ENCODE measurements around the gene AP3S2.
A peak's percentile ranks its signal among the peaks of the same experiment; 100 is the strongest.
"Not testable (repeated sequence)": the region's sequence is repeated elsewhere in the genome, so short reads cannot be mapped to it uniquely, and the experiment has no call there.

Gene AP3S2

GRCh38 chr15:89888214-89888804, 5.5 kb downstream of the AP3S2 start:
- H3K9ac ChIP-seq (ENCODE audit: low read length): no peak overlapping the region
- H3K79me2 ChIP-seq (ENCODE audit: low read length): peaks cover 40% of the 10 kb centered on the region
- H4K20me1 ChIP-seq (ENCODE audit: insufficient read depth, low read length): no peaks in the 10 kb centered on the region
- H3K4me2 ChIP-seq (ENCODE audit: low read depth, low read length): no peak overlapping the region
- H3K27ac ChIP-seq (ENCODE audit: low read length): no peak overlapping the region
- peaks cover 25% of the 10 kb centered on the region for H3F3A ChIP-seq (ENCODE audit: insufficient read depth, low read length)
- no peaks in the 10 kb centered on the region for H3K27me3 ChIP-seq (replicated peaks; ENCODE audit: insufficient read depth, low read length)
- no peak overlapping the region for H3K4me3 ChIP-seq (ENCODE audit: low read length)
- H3K36me3 ChIP-seq (replicated peaks; ENCODE audit: insufficient read depth, low read length): no peaks in the 10 kb centered on the region; the same call in 1 of the 2 replicates
- H3K9me3 ChIP-seq (replicated peaks; ENCODE audit: insufficient read depth, low read length): no peaks in the 10 kb centered on the region
- H3K4me1 ChIP-seq (ENCODE audit: low read length): peaks cover 27% of the 10 kb centered on the region
- peak; percentile 54 for DNase-seq
- H2AFZ ChIP-seq (ENCODE audit: low read length): no peak overlapping the region
- TF ChIP-seq EZH2 (optimal IDR thresholded peaks at IDR 0.05; ENCODE audit: low read depth, low read length): no peak
- no peak for TF ChIP-seq EZH2phosphoT487 (IDR thresholded peaks at IDR 0.05; ENCODE audit: low read length)
- peak; percentile 57 for TF ChIP-seq CTCF (IDR thresholded peaks at IDR 0.05; ENCODE audit: low read length)
- H3K9me2 ChIP-seq (replicated peaks; ENCODE audit: insufficient read depth, low read length): no peaks in the 10 kb centered on the region

DNA sequence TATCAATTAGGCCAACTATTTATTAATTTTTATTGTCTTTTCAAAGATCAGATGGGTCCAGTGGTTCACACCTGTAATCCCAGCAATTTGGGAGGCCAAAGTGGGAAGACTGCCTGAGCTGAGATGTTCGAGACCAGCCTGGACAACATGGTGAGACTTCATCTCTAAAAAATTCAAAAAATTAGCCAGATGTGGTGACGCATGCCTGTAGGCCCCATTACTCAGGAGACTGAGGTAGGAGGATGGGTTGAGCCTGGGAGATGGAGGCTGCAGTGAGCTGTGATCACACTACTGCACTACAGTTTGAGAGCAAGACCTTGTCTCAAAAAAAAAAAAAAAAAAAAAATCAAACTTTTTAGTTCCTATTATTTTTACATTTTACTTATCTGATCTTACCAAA, 8.2 kb downstream of the AP3S2 start:
- TF ChIP-seq CTCF (IDR thresholded peaks at IDR 0.05; ENCODE audit: low read length) (no peak), EZH2phosphoT487 (IDR thresholded peaks at IDR 0.05; ENCODE audit: low read length) (no peak), EZH2 (optimal IDR thresholded peaks at IDR 0.05; ENCODE audit: low read depth, low read length) (no peak)
- Histone ChIP-seq H3K9me2 (replicated peaks; ENCODE audit: insufficient read depth, low read length) (no peaks in the 10 kb centered on the region), H3K4me3 (ENCODE audit: low read length) (no peak overlapping the region), H3K9me3 (replicated peaks; ENCODE audit: insufficient read depth, low read length) (no peaks in the 10 kb centered on the region), H3K36me3 (replicated peaks; ENCODE audit: insufficient read depth, low read length) (no peaks in the 10 kb centered on the region; the same call in 1 of the 2 replicates), H3F3A (ENCODE audit: insufficient read depth, low read length) (peaks cover 6% of the 10 kb centered on the region), H4K20me1 (ENCODE audit: insufficient read depth, low read length) (no peaks in the 10 kb centered on the region), H3K27me3 (replicated peaks; ENCODE audit: insufficient read depth, low read length) (no peaks in the 10 kb centered on the region), H3K79me2 (ENCODE audit: low read length) (peaks cover 18% of the 10 kb centered on the region), H2AFZ (ENCODE audit: low read length) (no peak overlapping the region), H3K4me1 (ENCODE audit: low read length) (peaks cover 16% of the 10 kb centered on the region), H3K9ac (ENCODE audit: low read length) (no peak overlapping the region), H3K27ac (ENCODE audit: low read length) (no peak overlapping the region), H3K4me2 (ENCODE audit: low read depth, low read length) (no peak overlapping the region)
- no peak for DNase-seq

- H3K4me3 ChIP-seq (ENCODE audit: low read length); H3K9ac ChIP-seq (ENCODE audit: low read length); H3K36me3 ChIP-seq (replicated peaks; ENCODE audit: insufficient read depth, low read length); H3K9me2 ChIP-seq (replicated peaks; ENCODE audit: insufficient read depth, low read length); H3F3A ChIP-seq (ENCODE audit: insufficient read depth, low read length); H3K27ac ChIP-seq (ENCODE audit: low read length); DNase-seq; H3K27me3 ChIP-seq (replicated peaks; ENCODE audit: insufficient read depth, low read length); H2AFZ ChIP-seq (ENCODE audit: low read length); H4K20me1 ChIP-seq (ENCODE audit: insufficient read depth, low read length); H3K4me2 ChIP-seq (ENCODE audit: low read depth, low read length); H3K9me3 ChIP-seq (replicated peaks; ENCODE audit: insufficient read depth, low read length): not testable (repeated sequence)
- peaks cover 12% of the 10 kb centered on the region; the same call in 1 of the 2 replicates for H3K4me1 ChIP-seq (ENCODE audit: low read length)
- H3K79me2 ChIP-seq (ENCODE audit: low read length): peaks cover 15% of the 10 kb centered on the region
These were observed 8.6 kb downstream of the AP3S2 start for GRCh38 chr15:89885179-89885578.

DNA sequence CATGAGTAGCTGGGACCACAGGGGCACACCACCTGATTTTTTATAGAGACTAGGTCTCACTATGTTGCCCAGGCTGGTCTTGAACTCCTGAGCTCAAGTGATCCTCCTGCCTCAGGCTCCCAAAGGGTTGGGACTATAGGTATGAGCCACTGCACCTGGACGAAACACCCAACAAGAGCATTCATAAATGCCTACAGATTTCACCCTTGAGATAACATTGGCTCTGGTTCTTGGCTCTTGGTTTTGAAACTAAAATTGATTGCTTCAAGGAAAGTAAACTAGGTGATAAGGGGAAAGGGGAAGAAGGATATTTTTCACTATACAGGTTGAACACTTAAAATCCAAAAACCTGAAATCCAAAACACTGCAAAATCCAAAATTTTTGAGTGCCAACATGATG, 10.3 kb downstream of the AP3S2 start:
- Histone ChIP-seq H3K4me1 (ENCODE audit: low read length) (peaks cover 6% of the 10 kb centered on the region; the same call in 1 of the 2 replicates), H2AFZ (ENCODE audit: low read length) (no peak overlapping the region), H3K9ac (ENCODE audit: low read length) (no peak overlapping the region), H3K27me3 (replicated peaks; ENCODE audit: insufficient read depth, low read length) (no peaks in the 10 kb centered on the region), H3K9me3 (replicated peaks; ENCODE audit: insufficient read depth, low read length) (no peaks in the 10 kb centered on the region), H3F3A (ENCODE audit: insufficient read depth, low read length) (no peaks in the 10 kb centered on the region), H3K27ac (ENCODE audit: low read length) (no peak overlapping the region), H4K20me1 (ENCODE audit: insufficient read depth, low read length) (no peaks in the 10 kb centered on the region), H3K79me2 (ENCODE audit: low read length) (0 out of 2 replicates have a peak, but pooled peaks cover 3% of the 10 kb centered on the region), H3K4me3 (ENCODE audit: low read length) (no peak overlapping the region), H3K4me2 (ENCODE audit: low read depth, low read length) (no peak overlapping the region), H3K9me2 (replicated peaks; ENCODE audit: insufficient read depth, low read length) (no peaks in the 10 kb centered on the region), H3K36me3 (replicated peaks; ENCODE audit: insufficient read depth, low read length) (no peaks in the 10 kb centered on the region; the same call in 1 of the 2 replicates)
- DNase-seq: no peak
- TF ChIP-seq CTCF (IDR thresholded peaks at IDR 0.05; ENCODE audit: low read length) (no peak), EZH2phosphoT487 (IDR thresholded peaks at IDR 0.05; ENCODE audit: low read length) (no peak), EZH2 (optimal IDR thresholded peaks at IDR 0.05; ENCODE audit: low read depth, low read length) (no peak)
